HG03457 (cell line): ENCODE measurements around the gene PIPOX.

Experiments used
- ATAC-seq: cut with Tn5 transposase; IDR thresholded peaks from one replicate; pipeline ENCODE4 v1.9.1; 2021; ENCODE audit warnings: moderate number of reproducible peaks; ENCODE audit not compliant: unreplicated experiment

PIPOX gene

GRCh38 chr17:29045734-29046472, 3.0 kb downstream of the PIPOX start:
- ATAC-seq: no peak

DNA sequence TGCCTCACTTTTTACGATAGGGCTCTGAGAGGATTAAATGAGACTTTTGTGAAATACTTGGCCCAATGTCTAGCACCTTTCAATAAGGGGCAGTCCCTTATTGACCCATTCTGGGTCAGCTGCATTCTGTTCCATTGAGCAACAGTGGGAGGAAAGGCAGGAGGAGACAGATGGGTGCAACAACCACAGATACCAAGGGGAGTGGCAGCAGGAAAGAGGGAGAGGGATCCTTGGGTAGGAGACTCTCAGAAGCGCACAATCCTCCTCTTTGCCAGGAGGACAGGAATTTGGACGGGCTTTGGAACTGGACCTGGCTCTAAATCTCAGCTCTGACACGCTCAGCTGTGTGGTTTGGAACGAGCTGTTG, 3.5 kb downstream of the PIPOX start:
- ATAC-seq: no peak

GRCh38 chr17:29048440-29049368, 5.8 kb downstream of the PIPOX start:
- ATAC-seq: no peak

DNA sequence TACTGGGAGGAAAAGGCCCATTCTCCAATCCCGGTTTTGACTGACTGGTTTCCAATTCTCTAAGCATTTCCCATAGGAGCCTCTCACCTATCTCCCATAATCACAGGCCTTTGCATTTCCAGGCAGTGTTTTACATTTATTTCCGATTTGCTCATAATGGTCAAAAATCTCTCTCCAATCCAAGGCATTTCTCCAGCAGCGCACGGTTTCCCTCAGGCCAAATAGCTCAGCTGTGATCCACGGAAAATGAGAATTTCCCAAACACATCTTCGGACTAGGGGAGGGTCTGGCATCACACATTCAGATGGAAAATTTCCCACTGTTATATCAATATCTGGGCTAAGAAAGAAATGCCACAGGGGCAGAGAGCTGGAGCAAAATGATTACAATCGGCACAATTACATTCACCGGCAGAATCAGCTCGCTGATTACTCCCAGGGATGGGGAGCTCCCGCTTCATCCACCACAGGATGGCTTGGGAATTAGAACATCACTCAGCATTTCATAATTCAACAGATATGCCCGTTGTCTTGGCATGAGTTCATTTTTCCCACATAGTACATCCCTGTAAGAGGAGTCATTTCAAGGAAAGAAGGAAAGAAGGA, 6.7 kb downstream of the PIPOX start:
- ATAC-seq: no peak

DNA sequence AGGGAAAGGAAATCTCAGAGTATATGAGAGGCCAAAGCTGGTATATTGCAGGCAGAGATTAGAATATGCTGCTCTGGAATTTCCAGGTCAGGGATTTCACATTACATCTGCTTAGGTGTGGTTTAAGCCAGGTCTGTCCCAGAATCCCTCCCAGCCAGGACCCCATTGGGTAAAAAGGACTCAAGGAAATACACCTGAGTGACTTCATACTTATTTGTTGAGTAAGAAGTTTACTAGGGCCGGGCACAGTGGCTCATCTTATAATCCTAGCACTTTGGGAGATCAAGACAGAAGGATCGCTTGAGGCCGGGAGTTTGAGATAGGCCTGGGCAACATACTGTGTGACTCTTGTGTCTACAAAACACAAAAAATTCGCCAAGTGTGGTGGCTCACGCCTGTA, 7.2 kb downstream of the PIPOX start:
- ATAC-seq: no peak

DNA sequence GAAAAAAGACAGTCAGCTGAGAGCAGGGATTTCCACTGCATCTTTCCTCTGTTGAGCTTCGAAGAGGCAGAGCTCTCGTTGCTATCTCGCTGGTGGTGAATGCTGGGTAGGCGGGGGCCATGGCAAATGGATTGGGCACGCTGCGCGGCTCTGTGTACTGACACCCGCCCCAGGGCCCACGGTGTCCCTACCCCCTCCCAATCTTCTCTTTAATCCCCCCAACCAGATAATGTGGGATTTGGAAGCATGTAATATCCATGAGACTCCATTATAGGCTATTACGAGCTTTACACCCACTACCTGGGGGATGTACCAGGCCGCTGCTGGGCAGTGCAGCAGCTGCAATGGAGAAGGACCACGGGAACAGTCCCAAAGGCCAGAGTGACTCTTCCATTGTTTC, 8.3 kb downstream of the PIPOX start:
- ATAC-seq: no peak

DNA sequence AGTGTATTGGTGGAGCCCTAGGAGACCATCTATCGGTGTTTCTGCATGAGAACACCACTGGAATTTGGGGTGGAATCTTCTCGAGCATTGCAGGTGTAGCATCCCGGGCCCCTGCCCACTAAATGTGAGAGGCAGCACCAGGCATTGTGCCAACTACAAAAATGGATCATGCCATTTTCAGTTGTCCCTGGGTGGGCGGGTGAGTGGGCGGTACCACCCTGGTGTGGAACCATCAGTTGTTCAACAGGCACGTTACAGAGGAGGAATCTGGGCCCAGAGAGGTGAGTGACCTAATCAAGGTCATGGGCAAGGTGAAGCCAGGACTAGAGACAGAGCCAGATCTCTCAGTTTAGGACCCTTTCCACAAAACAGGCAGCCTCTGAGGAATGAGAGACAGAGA, 8.8 kb downstream of the PIPOX start:
- no peak for ATAC-seq

GRCh38 chr17:29054835-29055234, 11.9 kb downstream of the PIPOX start:
- no peak for ATAC-seq

DNA sequence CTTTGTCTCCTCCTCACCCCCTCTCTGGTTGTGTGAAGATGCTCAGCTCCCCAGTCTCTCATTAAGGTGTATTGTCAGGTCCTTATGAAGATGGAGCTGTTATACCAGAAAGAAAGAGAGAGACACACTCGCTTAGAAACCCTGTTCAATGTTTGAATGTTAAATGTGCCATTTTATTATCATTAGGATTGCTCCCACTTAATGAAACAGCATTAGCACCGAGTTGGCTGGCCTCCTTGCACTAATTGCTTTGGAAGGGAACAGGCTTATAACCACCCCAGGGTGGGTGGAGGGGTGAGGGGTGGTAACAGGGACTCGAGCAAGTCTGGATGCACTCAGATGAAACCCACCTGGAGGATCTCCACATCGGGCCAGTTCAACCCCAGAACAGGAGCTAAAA, 14.4 kb downstream of the PIPOX start:
- no peak for ATAC-seq

DNA sequence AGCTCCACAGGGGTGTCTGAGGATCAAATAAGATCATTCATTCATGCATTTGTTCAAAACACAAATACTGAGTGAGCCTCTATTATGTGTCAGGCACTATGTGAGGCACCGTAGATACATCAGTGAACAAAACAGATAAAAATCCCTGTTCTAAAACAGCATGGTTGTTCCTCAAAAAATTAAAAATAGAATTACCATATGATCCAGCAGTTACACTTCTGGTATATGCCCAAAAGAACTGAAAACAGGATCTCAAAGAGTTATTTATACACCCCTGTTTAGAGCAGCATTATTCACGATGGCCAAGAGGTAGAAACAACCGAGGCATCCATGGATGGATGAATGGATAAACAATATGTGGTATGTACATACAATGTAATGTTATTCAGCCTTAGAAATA, 15.4 kb downstream of the PIPOX start:
- ATAC-seq: no peak

- no peak for ATAC-seq
Measured at GRCh38 chr17:29059281-29059680, 16.3 kb downstream of the PIPOX start.

DNA sequence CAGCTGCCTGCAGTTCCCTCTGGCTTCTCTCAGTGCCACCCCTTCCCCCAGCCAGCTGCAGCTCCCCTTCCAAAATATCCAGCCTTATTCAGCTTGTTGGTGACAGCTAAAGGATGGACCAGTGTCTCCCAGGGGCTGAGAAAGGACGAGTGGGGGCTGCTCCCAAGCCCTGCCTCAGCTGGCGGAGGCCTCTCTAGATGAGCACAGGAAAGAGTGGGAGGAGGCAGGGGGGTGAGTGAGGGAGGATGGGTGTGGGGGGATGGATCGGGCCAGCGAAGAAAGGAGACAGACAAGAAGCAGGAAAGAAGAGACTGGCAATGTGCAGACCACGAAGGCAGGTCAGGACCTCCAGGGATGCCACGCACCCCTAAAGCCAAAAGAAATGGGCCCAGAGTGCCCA, 17.5 kb downstream of the PIPOX start:
- ATAC-seq: no peak

DNA sequence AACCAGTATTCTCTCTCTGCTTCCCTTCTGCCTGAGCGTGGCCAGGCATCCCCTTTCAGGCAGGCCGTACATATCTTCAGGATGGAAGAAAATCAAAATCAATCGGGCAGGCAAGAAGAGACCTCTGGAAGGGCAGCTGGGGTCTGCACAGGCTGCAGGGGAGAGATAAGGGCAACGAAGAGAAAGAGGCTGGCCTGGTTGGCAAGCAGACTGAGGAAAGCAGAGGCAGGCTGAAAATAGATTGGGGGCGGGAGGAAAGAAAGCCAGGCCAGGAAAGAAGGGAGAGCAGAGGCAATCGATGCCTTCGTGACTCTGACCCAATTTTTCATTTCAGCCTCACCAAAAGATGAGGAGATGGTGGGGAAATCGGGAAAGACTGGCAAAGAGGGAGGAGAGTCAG, 18.1 kb downstream of the PIPOX start:
- no peak for ATAC-seq

DNA sequence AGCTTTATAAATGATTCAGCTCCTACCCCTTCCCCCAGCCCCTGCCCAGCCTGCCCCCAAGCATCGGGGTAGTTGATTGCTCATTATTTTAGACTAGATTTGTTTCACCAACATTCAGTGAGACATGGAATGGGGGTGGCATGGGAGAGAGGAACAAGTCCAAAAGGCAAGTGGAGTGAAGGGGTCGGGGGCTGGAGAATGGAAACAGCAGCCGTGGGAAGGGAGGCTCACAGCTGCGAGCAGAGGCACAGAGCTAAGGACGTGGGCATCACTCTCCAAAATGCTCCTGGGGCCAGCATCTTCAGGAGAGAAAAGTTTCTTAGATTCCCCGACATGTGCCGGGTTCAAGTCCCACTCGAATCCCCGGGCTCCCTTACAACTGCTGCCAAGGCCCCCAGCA, 19.3 kb downstream of the PIPOX start:
- no peak for ATAC-seq

- ATAC-seq: no peak
Measured at GRCh38 chr17:29063992-29064391, 21.1 kb downstream of the PIPOX start.

DNA sequence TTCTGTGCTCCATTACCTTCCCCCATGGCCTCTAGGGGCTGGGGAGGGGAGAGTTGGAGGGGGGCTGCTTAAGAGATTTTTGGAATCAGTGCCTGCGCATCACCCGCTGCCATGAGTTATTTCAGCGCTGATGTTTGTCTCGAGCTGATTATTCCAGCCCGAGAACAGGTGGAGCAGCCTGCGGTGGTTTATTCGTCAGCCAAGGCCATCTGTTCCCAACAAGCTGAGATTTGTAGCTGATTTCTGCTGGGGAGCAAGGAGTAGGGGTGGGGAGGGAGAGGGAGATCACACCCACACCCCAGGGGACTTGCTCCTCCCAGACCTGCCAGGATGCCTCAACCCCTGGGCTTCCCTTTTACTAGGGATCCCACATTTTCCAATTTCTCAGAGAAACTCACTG, 23.1 kb downstream of the PIPOX start:
- ATAC-seq: no peak

GRCh38 chr17:29066606-29067005, 23.7 kb downstream of the PIPOX start:
- no peak for ATAC-seq

DNA sequence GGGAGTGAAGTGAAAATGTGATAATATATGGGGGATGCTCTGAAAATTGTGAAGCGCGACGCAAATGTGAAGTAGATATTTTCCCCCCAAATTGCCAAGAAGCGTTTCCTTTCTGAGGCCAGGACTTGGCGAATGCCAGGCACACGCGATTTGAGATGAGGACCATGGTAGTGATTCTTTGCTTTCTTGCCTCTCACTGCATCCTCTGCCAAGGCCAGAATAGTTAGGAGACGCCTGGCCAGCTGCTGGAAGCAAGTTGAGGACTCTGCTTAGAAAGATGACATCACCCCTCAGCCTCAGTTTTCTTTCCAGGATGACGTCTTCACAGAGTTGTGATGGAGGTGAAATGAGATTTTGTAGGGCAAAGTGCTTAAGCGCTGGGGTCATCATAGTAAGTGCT, 25.9 kb downstream of the PIPOX start:
- no peak for ATAC-seq

GRCh38 chr17:29069526-29070041, 26.6 kb downstream of the PIPOX start:
- no peak for ATAC-seq

- ATAC-seq: no peak
Measured at GRCh38 chr17:29070308-29070707, 27.4 kb downstream of the PIPOX start.

GRCh38 chr17:29070781-29071180, 27.8 kb downstream of the PIPOX start:
- ATAC-seq: no peak

DNA sequence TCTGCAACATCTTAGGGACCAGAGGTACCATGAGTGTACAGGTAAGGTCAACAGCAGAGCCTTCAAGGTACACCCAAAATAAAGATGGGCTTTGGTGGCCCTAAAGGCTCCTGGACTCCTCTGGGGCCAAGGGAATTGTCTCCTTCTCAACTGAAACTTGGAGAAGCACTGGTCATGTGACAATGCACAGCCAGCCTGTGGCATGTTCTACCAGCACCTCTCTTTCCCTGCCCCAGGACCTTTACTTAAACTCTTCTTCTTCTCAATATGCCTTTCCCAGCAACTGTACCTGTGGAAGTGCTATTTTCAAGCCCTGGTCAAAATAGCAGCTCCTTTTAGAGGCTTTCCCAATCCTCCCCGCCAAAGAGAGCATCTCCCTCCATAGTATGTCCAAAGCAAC, 28.4 kb downstream of the PIPOX start:
- no peak for ATAC-seq
